Measurements from ENCODE around the gene EN2.

Gene EN2

GRCh38 chr7:155422151-155422550 lies 35.8 kb upstream of the EN2 start:
- H3K27me3 Mint-ChIP-seq: peaks cover 26% of the 10 kb centered on the region
- H3K4me3 Mint-ChIP-seq: no peak overlapping the region
- H3K36me3 Mint-ChIP-seq: no peaks in the 10 kb centered on the region
- DNase-seq (ENCODE audit: low spot score in 2 of 2) (no peak), ATAC-seq (ENCODE audit: low read depth) (no peak)
- H3K4me1 Mint-ChIP-seq: no peaks in the 10 kb centered on the region
- no peak overlapping the region for H3K27ac Mint-ChIP-seq
- H3K9me3 Mint-ChIP-seq: no peaks in the 10 kb centered on the region

- H3K4me1 Mint-ChIP-seq: no peaks in the 10 kb centered on the region
- no peak overlapping the region for H3K4me3 Mint-ChIP-seq
- peaks cover 24% of the 10 kb centered on the region for H3K27me3 Mint-ChIP-seq
- DNase-seq (ENCODE audit: low spot score in 2 of 2) (no peak), ATAC-seq (ENCODE audit: low read depth) (no peak)
- no peak overlapping the region for H3K27ac Mint-ChIP-seq
- no peaks in the 10 kb centered on the region for H3K9me3 Mint-ChIP-seq
- no peaks in the 10 kb centered on the region for H3K36me3 Mint-ChIP-seq
Observed at GRCh38 chr7:155422599-155423336, 35.2 kb upstream of the EN2 start.

- Mint-ChIP-seq H3K27ac (no peak overlapping the region), H3K36me3 (no peaks in the 10 kb centered on the region), H3K4me3 (no peak overlapping the region), H3K27me3 (peaks cover 22% of the 10 kb centered on the region), H3K4me1 (no peaks in the 10 kb centered on the region), H3K9me3 (no peaks in the 10 kb centered on the region)
- no peak for ATAC-seq (ENCODE audit: low read depth)
- DNase-seq (ENCODE audit: low spot score in 2 of 2): no peak
Observed at GRCh38 chr7:155423337-155424285, 34.3 kb upstream of the EN2 start.

GRCh38 chr7:155424301-155425010 lies 33.5 kb upstream of the EN2 start:
- H3K36me3 Mint-ChIP-seq: no peaks in the 10 kb centered on the region
- H3K27me3 Mint-ChIP-seq: peaks cover 19% of the 10 kb centered on the region
- no peak overlapping the region for H3K4me3 Mint-ChIP-seq
- ATAC-seq (ENCODE audit: low read depth): no peak
- no peak overlapping the region for H3K27ac Mint-ChIP-seq
- H3K9me3 Mint-ChIP-seq: no peaks in the 10 kb centered on the region
- no peaks in the 10 kb centered on the region for H3K4me1 Mint-ChIP-seq
- DNase-seq (ENCODE audit: low spot score in 2 of 2): no peak

- Mint-ChIP-seq H3K9me3 (no peaks in the 10 kb centered on the region), H3K4me1 (no peaks in the 10 kb centered on the region), H3K4me3 (no peak overlapping the region), H3K36me3 (no peaks in the 10 kb centered on the region), H3K27me3 (peaks cover 19% of the 10 kb centered on the region), H3K27ac (no peak overlapping the region)
- DNase-seq (ENCODE audit: low spot score in 2 of 2) (no peak), ATAC-seq (ENCODE audit: low read depth) (no peak)
Observed at GRCh38 chr7:155425011-155425340, 33.0 kb upstream of the EN2 start.

- Mint-ChIP-seq H3K4me3 (no peak overlapping the region), H3K9me3 (no peaks in the 10 kb centered on the region), H3K27ac (no peak overlapping the region), H3K27me3 (peaks cover 19% of the 10 kb centered on the region), H3K4me1 (no peaks in the 10 kb centered on the region), H3K36me3 (no peaks in the 10 kb centered on the region)
- no peak for ATAC-seq (ENCODE audit: low read depth)
- DNase-seq (ENCODE audit: low spot score in 2 of 2): no peak
Observed at GRCh38 chr7:155425887-155426286, 32.0 kb upstream of the EN2 start.

GRCh38 chr7:155426543-155427410 lies 31.2 kb upstream of the EN2 start:
- H3K4me3 Mint-ChIP-seq: no peak overlapping the region
- H3K27me3 Mint-ChIP-seq: peaks cover 20% of the 10 kb centered on the region
- no peak overlapping the region for H3K27ac Mint-ChIP-seq
- H3K4me1 Mint-ChIP-seq: no peaks in the 10 kb centered on the region
- no peaks in the 10 kb centered on the region for H3K36me3 Mint-ChIP-seq
- ATAC-seq (ENCODE audit: low read depth): no peak
- no peak for DNase-seq (ENCODE audit: low spot score in 2 of 2)
- no peaks in the 10 kb centered on the region for H3K9me3 Mint-ChIP-seq

- H3K36me3 Mint-ChIP-seq: no peaks in the 10 kb centered on the region
- H3K27ac Mint-ChIP-seq: no peak overlapping the region
- no peak for DNase-seq (ENCODE audit: low spot score in 2 of 2)
- ATAC-seq (ENCODE audit: low read depth): no peak
- peaks cover 17% of the 10 kb centered on the region for H3K27me3 Mint-ChIP-seq
- no peaks in the 10 kb centered on the region for H3K9me3 Mint-ChIP-seq
- no peak overlapping the region for H3K4me3 Mint-ChIP-seq
- no peaks in the 10 kb centered on the region for H3K4me1 Mint-ChIP-seq
Observed at GRCh38 chr7:155427411-155428038, 30.4 kb upstream of the EN2 start.

GRCh38 chr7:155428171-155428834 lies 29.6 kb upstream of the EN2 start:
- H3K27me3 Mint-ChIP-seq: peaks cover 15% of the 10 kb centered on the region
- no peaks in the 10 kb centered on the region for H3K4me1 Mint-ChIP-seq
- H3K9me3 Mint-ChIP-seq: no peaks in the 10 kb centered on the region
- DNase-seq (ENCODE audit: low spot score in 2 of 2) (no peak), ATAC-seq (ENCODE audit: low read depth) (no peak)
- H3K36me3 Mint-ChIP-seq: no peaks in the 10 kb centered on the region
- no peak overlapping the region for H3K27ac Mint-ChIP-seq
- H3K4me3 Mint-ChIP-seq: no peak overlapping the region

GRCh38 chr7:155429651-155430050 lies 28.3 kb upstream of the EN2 start:
- ATAC-seq (ENCODE audit: low read depth) (no peak), DNase-seq (ENCODE audit: low spot score in 2 of 2) (no peak)
- no peaks in the 10 kb centered on the region for H3K9me3 Mint-ChIP-seq
- no peaks in the 10 kb centered on the region for H3K4me1 Mint-ChIP-seq
- H3K27ac Mint-ChIP-seq: no peak overlapping the region
- H3K4me3 Mint-ChIP-seq: no peak overlapping the region
- H3K36me3 Mint-ChIP-seq: no peaks in the 10 kb centered on the region
- peaks cover 12% of the 10 kb centered on the region for H3K27me3 Mint-ChIP-seq

GRCh38 chr7:155430606-155431005 lies 27.3 kb upstream of the EN2 start:
- H3K4me3 Mint-ChIP-seq: no peak overlapping the region
- no peaks in the 10 kb centered on the region for H3K36me3 Mint-ChIP-seq
- no peak overlapping the region for H3K27ac Mint-ChIP-seq
- H3K9me3 Mint-ChIP-seq: no peaks in the 10 kb centered on the region
- H3K4me1 Mint-ChIP-seq: no peaks in the 10 kb centered on the region
- peaks cover 12% of the 10 kb centered on the region for H3K27me3 Mint-ChIP-seq
- DNase-seq (ENCODE audit: low spot score in 2 of 2): no peak
- no peak for ATAC-seq (ENCODE audit: low read depth)

GRCh38 chr7:155431231-155431630 lies 26.7 kb upstream of the EN2 start:
- DNase-seq (ENCODE audit: low spot score in 2 of 2) (no peak), ATAC-seq (ENCODE audit: low read depth) (no peak)
- Mint-ChIP-seq H3K27me3 (peaks cover 17% of the 10 kb centered on the region), H3K27ac (no peak overlapping the region), H3K9me3 (no peaks in the 10 kb centered on the region), H3K4me1 (peaks cover 1% of the 10 kb centered on the region), H3K4me3 (no peak overlapping the region), H3K36me3 (peaks cover 1% of the 10 kb centered on the region)

- ATAC-seq (ENCODE audit: low read depth) (no peak), DNase-seq (ENCODE audit: low spot score in 2 of 2) (no peak)
- Mint-ChIP-seq H3K27me3 (peaks cover 22% of the 10 kb centered on the region), H3K4me3 (no peak overlapping the region), H3K36me3 (peaks cover 3% of the 10 kb centered on the region), H3K27ac (no peak overlapping the region), H3K4me1 (peaks cover 4% of the 10 kb centered on the region), H3K9me3 (peaks cover 2% of the 10 kb centered on the region)
Observed at GRCh38 chr7:155431711-155432110, 26.2 kb upstream of the EN2 start.

Data from memory B cell (primary cell).